Endothelial cell of umbilical vein (primary cell): Measurements from ENCODE around the gene ASRGL1. TPM values are rescaled to one million over a fixed set of nuclear protein-coding genes. Genes with fewer than 3 reads are reported as not detected.

Experiments used
- BruUV-seq: library from RNA; stranded (reverse); fragments of 400-500 nt; replicated peaks from 2 replicates; lab custom pipeline; 2021; lab: Mats Ljungman, UMichigan
- CTCF ChIA-PET: fragments of 300-600, 350-600 bp; sonication (Branson Sonifier 250); formaldehyde crosslinking; loops from one replicate; lab custom pipeline; 2021; ENCODE audit warnings: antibody characterized with exemption, inconsistent platforms; lab: Charles Lee
- POLR2A ChIA-PET: fragments of 300-600, 350-600 bp; sonication (Branson Sonifier 250); formaldehyde crosslinking; loops from one replicate; lab custom pipeline; 2021; ENCODE audit warnings: antibody characterized with exemption, inconsistent platforms; lab: Charles Lee
- DNase-seq: peaks from one replicate; pipeline ENCODE4 v3.0.0-alpha.2; 2011; ENCODE audit warnings: low read depth, low spot score
- FAIRE-seq: peaks from 2 replicates; lab custom pipeline; 2011; peaks lifted over from hg19 to GRCh38; lab: Jason Lieb, UNC
- H2AFZ ChIP-seq: 2 replicates; pipeline ENCODE4 v1.6.0; 2012; ENCODE audit warnings: low read depth, low read length, control low read depth, inconsistent platforms
- H3K27ac ChIP-seq: 2 replicates; pipeline ENCODE4 v1.5.1; 2011; ENCODE audit warnings: low read depth, mild to moderate bottlenecking, control low read depth, low read length, moderate library complexity; ENCODE audit not compliant: insufficient read depth
- H3K27me3 ChIP-seq, 2 experiments: 2 replicates each; pipeline versions ENCODE4 v1.6.0 to v1.6.1; 2011; ENCODE audit warnings: low read length in 2 of 2, mixed read lengths in 1 of 2; ENCODE audit not compliant: control insufficient read depth in 2 of 2, insufficient read depth in 2 of 2
- H3K36me3 ChIP-seq, 2 experiments: 2 replicates in 1 of 2; 3 replicates in 1 of 2; pipeline ENCODE4 v1.5.1; 2011; ENCODE audit warnings: low read length in 2 of 2, mild to moderate bottlenecking in 1 of 2, moderate library complexity in 1 of 2; ENCODE audit not compliant: control insufficient read depth in 2 of 2, insufficient read depth in 2 of 2; ENCODE audit errors: extremely low read depth in 1 of 2
- H3K4me1 ChIP-seq: 3 replicates; pipeline ENCODE4 v1.5.1; 2011; ENCODE audit warnings: mild to moderate bottlenecking, low read length; ENCODE audit not compliant: control insufficient read depth, insufficient read depth; ENCODE audit errors: extremely low read depth
- H3K4me2 ChIP-seq: 2 replicates; pipeline ENCODE4 v1.6.1; 2011; ENCODE audit warnings: low read length, control low read depth, mixed read lengths; ENCODE audit not compliant: insufficient read depth
- H3K4me3 ChIP-seq, 3 experiments: fragments of 200-600 bp in 1 of 3; sonication (generic), shearing (Covaris generic) in 1 of 3; replicated peaks in 1 of 3; 2 replicates each; pipeline ENCODE4 v1.5.1; 2011 to 2016; ENCODE audit warnings: control low read depth in 3 of 3, low read length in 3 of 3, mild to moderate bottlenecking in 2 of 3, inconsistent platforms in 1 of 3, low read depth in 1 of 3, moderate library complexity in 1 of 3; ENCODE audit not compliant: insufficient read depth in 1 of 3
- H3K79me2 ChIP-seq: 2 replicates; pipeline ENCODE4 v1.6.0; 2012; ENCODE audit warnings: low read length, inconsistent platforms; ENCODE audit not compliant: control insufficient read depth, insufficient read depth
- H3K9ac ChIP-seq: replicated peaks from 2 replicates; pipeline ENCODE3; 2011; ENCODE audit warnings: low read length, control low read depth; ENCODE audit not compliant: insufficient read depth; ENCODE audit errors: extremely low read depth
- H3K9me1 ChIP-seq: replicated peaks from 3 replicates; pipeline ENCODE4 v1.6.0; 2011; ENCODE audit warnings: mild to moderate bottlenecking, low read length; ENCODE audit not compliant: control insufficient read depth, insufficient read depth; ENCODE audit errors: extremely low read depth
- H3K9me3 ChIP-seq: replicated peaks from 2 replicates; pipeline ENCODE4 v1.5.1; 2012; ENCODE audit warnings: low read length, inconsistent platforms; ENCODE audit not compliant: control insufficient read depth, insufficient read depth
- H4K20me1 ChIP-seq: replicated peaks from 2 replicates; pipeline ENCODE3; 2011; ENCODE audit warnings: mild to moderate bottlenecking, low read length; ENCODE audit not compliant: control insufficient read depth, insufficient read depth; ENCODE audit errors: extremely low read depth
- CTCF ChIP-seq, 2 donors: IDR thresholded peaks; 1 replicate in 1 of 2; 2 replicates in 1 of 2; pipeline ENCODE4 v1.5.1; 2011; ENCODE audit warnings: low read length in 2 of 2, mild to moderate bottlenecking in 2 of 2, moderate library complexity in 2 of 2, control low read depth in 1 of 2, inconsistent platforms in 1 of 2, low read depth in 1 of 2; ENCODE audit not compliant: insufficient read depth in 1 of 2; ENCODE audit errors: extremely low read depth in 1 of 2
- EZH2 ChIP-seq: IDR thresholded peaks from 2 replicates; pipeline ENCODE4 v1.6.1; 2012; ENCODE audit warnings: borderline replicate concordance, low read depth, mild to moderate bottlenecking, moderate library complexity, low read length, inconsistent platforms; ENCODE audit not compliant: severe bottlenecking
- FOS ChIP-seq: IDR thresholded peaks from 2 replicates; pipeline ENCODE4 v1.6.1; 2011; ENCODE audit warnings: mild to moderate bottlenecking, low read length, moderate library complexity, borderline replicate concordance; ENCODE audit not compliant: insufficient read depth
- GATA2 ChIP-seq: IDR thresholded peaks from 2 replicates; pipeline ENCODE4 v1.7.0; 2011; ENCODE audit warnings: low read depth, mild to moderate bottlenecking, moderate library complexity, mixed read lengths, low read length; ENCODE audit not compliant: insufficient read length, insufficient read depth
- JUN ChIP-seq: IDR thresholded peaks from 2 replicates; pipeline ENCODE4 v1.6.1; 2011; ENCODE audit warnings: borderline replicate concordance, low read depth; ENCODE audit not compliant: insufficient read length, insufficient read depth
- MAX ChIP-seq: IDR thresholded peaks from 2 replicates; pipeline ENCODE4 v1.6.1; 2011; ENCODE audit not compliant: insufficient read depth, insufficient read length
- MYC ChIP-seq: IDR thresholded peaks from one replicate; pipeline ENCODE4 v1.6.1; 2011; ENCODE audit warnings: mild to moderate bottlenecking, low read depth, low read length
- POLR2A ChIP-seq: IDR thresholded peaks from 2 replicates; pipeline ENCODE4 v1.6.1; 2012; ENCODE audit warnings: low read depth, mild to moderate bottlenecking, control low read depth, low read length
- POLR2AphosphoS5 ChIP-seq: IDR thresholded peaks from 2 replicates; pipeline ENCODE4 v1.6.1; 2012; ENCODE audit warnings: low read depth, mild to moderate bottlenecking, control low read depth, low read length, moderate library complexity; ENCODE audit not compliant: insufficient read depth
- dilution Hi-C: fragments of 300-500 bp; cut with MboI; formaldehyde crosslinking; loops from one replicate; pipeline ENCODE4 v1.15.0; 2019; ENCODE audit warnings: low sequenced_read_pairs; ENCODE audit not compliant: extremely low pct_ligation_motif_present
- intact Hi-C: fragments of 100-400 bp; cut with micrococcal nuclease; formaldehyde crosslinking; loops from one replicate; pipeline ENCODE4 v1.10.0; 2022
- polyA plus RNA-seq, 4 experiments: library from polyadenylated mRNA; depleted of rRNA in 3 of 4; stranded (reverse) in 3 of 4; unstranded in 1 of 4; fragments of >200 nt; gene quantifications; 2 replicates each; pipeline versions ENCODE4 v1.2.1 to v1.2.3, GENCODE V29; 2011 to 2012; ENCODE audit warnings: missing spikeins in 1 of 4
- total RNA-seq: library from RNA; stranded (reverse); gene quantifications from 2 replicates; pipeline ENCODE4 v1.2.3, GENCODE V29; 2021

Gene ASRGL1
- total and polyA plus RNA-seq, 2 donors (not counting 3 experiments of a cell fraction or from before 2014, with no cell fraction given), result 33.1 to 36.0 TPM

GRCh38 chr11:62295504-62295903 lies 41.7 kb upstream of the ASRGL1 start:
- intact Hi-C loops (loop anchor here (5.0 kb wide), 1 partner anchor 363 kb away; no protein-coding TSS in a partner anchor), dilution Hi-C loops (no loop called here)
- H4K20me1 ChIP-seq, result no peaks in the 10 kb centered on the region
- H3K27ac ChIP-seq, result no peak overlapping the region
- H3K27me3 ChIP-seq, result peaks cover 9 to 10% of the 10 kb centered on the region in 2 experiments
- H3K9me3 ChIP-seq, result no peaks in the 10 kb centered on the region
- H3K4me3 ChIP-seq, result no peak overlapping the region
- H3K79me2 ChIP-seq, result no peaks in the 10 kb centered on the region
- ChIA-PET CTCF (interaction anchor here (0.8 to 0.9 kb wide), 2 partner anchors 15 to 32 kb away, joined by 3 to 4 read pairs; no protein-coding TSS in a partner anchor), POLR2A (no interaction called here)
- no TSS peak for BruUV-seq
- TF ChIP-seq MYC (no peak), POLR2A (no peak), CTCF (IDR thresholded peaks at IDR 0.05; ENCODE audit: extremely low read depth in 1 of 2, insufficient read depth in 1 of 2, low read depth in 1 of 2, low read length in 2 of 2) (no peak), MAX (no peak), EZH2 (no peak)
- H3K4me2 ChIP-seq, result no peak overlapping the region
- no peaks in the 10 kb centered on the region for H3K4me1 ChIP-seq
- no peaks in the 10 kb centered on the region for H3K36me3 ChIP-seq
- H3K9me1 ChIP-seq, result no peaks in the 10 kb centered on the region
- DNase-seq, result peak; percentile 45
- H2AFZ ChIP-seq, result no peak overlapping the region
- no peak overlapping the region for H3K9ac ChIP-seq
- FAIRE-seq, result peak; percentile 31

- Histone ChIP-seq H3K4me2 (no peak within 1 kb of the TSS), H2AFZ (no peak within 1 kb of the TSS), H3K4me3 (no peak within 1 kb of the TSS), H3K27me3 (peaks cover 19 to 21% of the 10 kb centered on the region in 2 experiments), H3K79me2 (no peaks in the 10 kb centered on the region), H3K9ac (no peak within 1 kb of the TSS), H4K20me1 (no peaks in the 10 kb centered on the region), H3K36me3 (no peaks in the 10 kb centered on the region), H3K27ac (no peak within 1 kb of the TSS), H3K4me1 (no peaks in the 10 kb centered on the region), H3K9me1 (no peaks in the 10 kb centered on the region), H3K9me3 (no peaks in the 10 kb centered on the region)
- ChIA-PET CTCF (interaction anchor here (1.1 to 1.4 kb wide), 3 partner anchors 13 to 191 kb away, joined by 3 read pairs; partner anchors contain the start of gene SCGB2A2), POLR2A (no interaction called here)
- FAIRE-seq (no peak), DNase-seq (no peak)
- intact Hi-C loops (loop anchor here (5.0 kb wide), 1 partner anchor 367 kb away; no protein-coding TSS in a partner anchor), dilution Hi-C loops (no loop called here)
- TF ChIP-seq EZH2 (no peak), CTCF (IDR thresholded peaks at IDR 0.05; ENCODE audit: extremely low read depth in 1 of 2, insufficient read depth in 1 of 2, low read depth in 1 of 2, low read length in 2 of 2) (no peak), MYC (no peak), POLR2A (no peak), POLR2AphosphoS5 (no peak), FOS (no peak), GATA2 (no peak), MAX (no peak), JUN (no peak)
- BruUV-seq, result no TSS peak
Observed at GRCh38 chr11:62298975-62299374, 38.3 kb upstream of the ASRGL1 start, which contains the start of gene SCGB1D4. SCGB1D4 (minus strand) TSS chr11:62299075; CDS start chr11:62299010, 65 bp downstream.
